ENCODE results near the gene PCMT1.
A peak's percentile ranks its signal among the peaks of the same experiment; 100 is the strongest.
"Not testable (repeated sequence)": the region's sequence is repeated elsewhere in the genome, so short reads cannot be mapped to it uniquely, and the experiment has no call there.

PCMT1 gene

DNA sequence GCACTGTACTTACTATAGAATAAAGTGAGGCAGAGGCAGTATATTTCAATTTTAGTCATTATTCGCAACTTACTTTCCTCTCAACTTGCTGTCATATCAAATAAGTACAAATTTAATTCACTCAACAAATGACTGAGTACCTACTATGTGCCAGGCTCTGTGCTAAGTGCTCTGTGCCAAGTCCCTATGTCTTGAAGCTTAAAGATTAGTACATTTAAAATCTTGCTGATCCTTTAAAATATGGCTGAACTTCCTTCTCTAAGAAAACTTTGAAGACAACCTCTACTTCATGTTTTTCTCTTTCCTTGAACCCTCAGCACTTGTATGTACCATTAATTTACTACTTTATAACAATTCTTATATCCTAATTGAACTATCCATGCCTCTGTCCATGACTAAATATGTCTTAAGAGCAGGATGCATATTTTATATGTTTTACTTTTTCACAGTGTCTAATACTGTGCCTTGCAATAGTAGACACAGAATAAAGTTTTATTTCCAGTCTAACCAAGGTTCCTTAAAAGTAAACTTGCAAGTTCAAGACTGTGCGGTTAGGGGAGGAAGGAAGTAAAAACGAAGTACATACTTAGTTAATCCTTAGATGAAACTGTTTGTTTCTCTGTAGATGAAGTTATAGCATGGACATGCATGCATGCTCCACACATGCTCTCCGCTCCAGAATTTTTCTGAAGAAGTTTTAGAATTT lies 21.6 kb upstream of the PCMT1 start:
- H3K36me3 ChIP-seq (ENCODE audit: control insufficient read depth, insufficient read depth, low read length) = no peaks in the 10 kb centered on the region
- no peaks in the 10 kb centered on the region for H3K27me3 ChIP-seq (ENCODE audit: control insufficient read depth, insufficient read depth, low read length)
- no peak overlapping the region for H3K4me3 ChIP-seq (ENCODE audit: low read length)
- peaks cover 3% of the 10 kb centered on the region for H3K4me1 ChIP-seq (ENCODE audit: control insufficient read depth, insufficient read depth, low read length)
- H3K9me3 ChIP-seq (ENCODE audit: control insufficient read depth, low read length) = no peaks in the 10 kb centered on the region
- no peak overlapping the region for H3K9ac ChIP-seq (ENCODE audit: low read length)

DNA sequence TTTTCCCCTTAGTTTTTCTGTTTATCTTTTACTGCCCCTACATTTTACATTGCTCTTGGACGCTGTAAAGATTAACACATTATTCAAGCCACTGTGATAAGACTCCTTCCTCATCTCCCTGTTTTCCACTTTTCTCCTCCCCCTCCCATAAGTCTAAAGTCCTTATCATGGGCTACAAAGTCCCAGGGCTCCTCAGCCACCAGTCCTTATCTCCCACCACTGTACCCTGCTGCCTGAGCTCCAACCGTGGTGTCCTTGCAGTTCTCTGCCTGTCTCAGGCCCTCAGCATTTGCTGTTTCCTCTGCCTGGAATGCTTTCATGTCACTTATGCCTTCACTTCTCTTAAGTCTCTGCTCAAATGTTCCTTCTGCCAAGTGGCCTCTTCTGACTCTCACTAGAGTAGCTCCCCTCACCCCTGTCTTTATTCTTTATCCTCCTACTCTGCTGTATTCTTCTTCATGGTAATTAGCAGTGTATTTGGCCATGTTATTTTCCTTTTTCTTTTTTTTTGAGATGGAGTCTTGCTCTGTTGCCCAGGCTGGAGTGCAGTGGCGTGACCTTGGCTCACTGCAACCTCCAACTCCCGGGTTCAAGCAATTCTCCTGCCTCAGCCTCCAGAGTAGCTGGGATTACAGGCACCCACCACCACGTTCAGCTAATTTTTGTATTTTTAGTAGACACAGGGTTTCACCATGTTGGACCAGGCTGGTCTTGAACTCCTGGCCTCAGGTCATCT lies 20.9 kb upstream of the PCMT1 start:
- Histone ChIP-seq H3K27me3 (ENCODE audit: control insufficient read depth, insufficient read depth, low read length) (no peaks in the 10 kb centered on the region), H3K4me3 (ENCODE audit: low read length) (no peak overlapping the region), H3K9me3 (ENCODE audit: control insufficient read depth, low read length) (no peaks in the 10 kb centered on the region), H3K9ac (ENCODE audit: low read length) (no peak overlapping the region), H3K4me1 (ENCODE audit: control insufficient read depth, insufficient read depth, low read length) (peaks cover 3% of the 10 kb centered on the region), H3K36me3 (ENCODE audit: control insufficient read depth, insufficient read depth, low read length) (no peaks in the 10 kb centered on the region)

DNA sequence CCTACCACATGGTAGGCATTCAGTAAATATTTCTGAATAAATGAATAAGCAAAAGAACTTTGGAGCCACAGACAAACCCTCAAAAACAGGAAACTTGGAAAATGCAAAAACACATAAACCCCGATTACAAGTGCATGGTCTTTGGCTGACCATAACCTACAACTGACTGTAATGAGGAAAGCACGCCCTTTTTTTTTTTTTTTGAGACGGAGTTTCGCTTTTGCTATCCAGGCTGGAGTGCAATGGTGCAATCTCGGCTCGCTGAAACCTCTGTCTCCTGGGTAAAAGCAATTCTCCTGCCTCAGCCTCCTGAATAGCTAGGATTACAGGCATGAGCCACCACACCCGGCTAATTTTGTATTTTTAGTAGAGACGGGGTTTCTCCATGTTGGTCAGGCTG lies 19.7 kb upstream of the PCMT1 start:
- H3K4me1 ChIP-seq (ENCODE audit: control insufficient read depth, insufficient read depth, low read length) = no peaks in the 10 kb centered on the region
- H3K27me3 ChIP-seq (ENCODE audit: control insufficient read depth, insufficient read depth, low read length) = no peaks in the 10 kb centered on the region
- H3K36me3 ChIP-seq (ENCODE audit: control insufficient read depth, insufficient read depth, low read length) = no peaks in the 10 kb centered on the region
- H3K9me3 ChIP-seq (ENCODE audit: control insufficient read depth, low read length) = no peaks in the 10 kb centered on the region
- H3K9ac ChIP-seq (ENCODE audit: low read length) = no peak overlapping the region
- H3K4me3 ChIP-seq (ENCODE audit: low read length) = no peak overlapping the region

DNA sequence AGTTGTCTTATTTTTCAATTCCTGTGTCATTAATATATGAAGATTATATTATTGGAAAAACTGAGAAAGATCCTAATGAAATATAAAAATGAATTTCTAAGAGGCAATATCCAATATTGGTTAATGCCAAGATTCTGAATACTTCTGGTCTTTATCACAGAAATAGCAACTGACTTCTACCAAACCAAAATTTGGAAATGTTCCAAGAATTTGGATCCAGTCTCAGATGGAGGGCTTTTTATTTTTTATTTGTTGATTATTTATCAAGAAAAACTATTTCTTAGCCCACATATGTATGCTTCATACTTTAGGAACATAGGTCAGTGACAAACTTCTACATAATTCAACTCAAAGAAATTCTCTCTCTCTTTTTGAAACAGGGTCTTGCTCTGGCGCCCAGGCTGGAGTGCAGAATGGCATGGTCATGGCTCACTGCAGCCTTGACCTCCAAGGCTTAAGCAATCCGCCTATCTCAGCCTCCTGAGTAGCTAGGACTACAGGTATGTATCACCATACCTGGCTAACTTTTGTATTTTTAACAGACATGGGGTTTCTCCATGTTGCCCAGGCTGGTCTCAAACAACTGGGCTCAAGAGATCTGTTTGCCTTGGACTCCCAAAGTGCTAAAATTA lies 16.3 kb upstream of the PCMT1 start:
- H3K9ac ChIP-seq (ENCODE audit: low read length) = no peak overlapping the region
- no peaks in the 10 kb centered on the region for H3K4me1 ChIP-seq (ENCODE audit: control insufficient read depth, insufficient read depth, low read length)
- H3K4me3 ChIP-seq (ENCODE audit: low read length) = no peak overlapping the region
- H3K36me3 ChIP-seq (ENCODE audit: control insufficient read depth, insufficient read depth, low read length) = no peaks in the 10 kb centered on the region
- H3K9me3 ChIP-seq (ENCODE audit: control insufficient read depth, low read length) = no peaks in the 10 kb centered on the region
- no peaks in the 10 kb centered on the region for H3K27me3 ChIP-seq (ENCODE audit: control insufficient read depth, insufficient read depth, low read length)

DNA sequence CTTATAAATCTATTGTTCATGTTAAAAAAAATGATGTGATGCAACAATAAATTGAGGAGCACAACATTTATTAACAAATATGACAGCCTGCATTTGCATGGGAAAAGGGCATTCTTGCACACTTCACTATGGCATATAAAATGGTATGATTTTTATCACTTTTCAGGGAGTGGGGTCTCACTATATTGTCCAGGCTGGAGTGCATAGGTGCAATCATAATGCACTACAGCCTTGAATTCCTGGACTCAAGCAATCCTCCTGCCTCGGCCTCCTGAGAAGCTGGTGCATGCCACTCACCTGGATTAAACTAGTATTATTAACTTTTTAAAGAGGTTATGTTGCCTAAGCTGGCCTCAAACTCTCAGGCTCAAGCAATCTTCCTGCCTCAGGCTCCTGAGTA lies 14.6 kb upstream of the PCMT1 start:
- H3K36me3 ChIP-seq (ENCODE audit: control insufficient read depth, insufficient read depth, low read length) = no peaks in the 10 kb centered on the region
- no peak overlapping the region for H3K4me3 ChIP-seq (ENCODE audit: low read length)
- no peaks in the 10 kb centered on the region for H3K9me3 ChIP-seq (ENCODE audit: control insufficient read depth, low read length)
- H3K27me3 ChIP-seq (ENCODE audit: control insufficient read depth, insufficient read depth, low read length) = no peaks in the 10 kb centered on the region
- no peak overlapping the region for H3K9ac ChIP-seq (ENCODE audit: low read length)
- no peaks in the 10 kb centered on the region for H3K4me1 ChIP-seq (ENCODE audit: control insufficient read depth, insufficient read depth, low read length)

DNA sequence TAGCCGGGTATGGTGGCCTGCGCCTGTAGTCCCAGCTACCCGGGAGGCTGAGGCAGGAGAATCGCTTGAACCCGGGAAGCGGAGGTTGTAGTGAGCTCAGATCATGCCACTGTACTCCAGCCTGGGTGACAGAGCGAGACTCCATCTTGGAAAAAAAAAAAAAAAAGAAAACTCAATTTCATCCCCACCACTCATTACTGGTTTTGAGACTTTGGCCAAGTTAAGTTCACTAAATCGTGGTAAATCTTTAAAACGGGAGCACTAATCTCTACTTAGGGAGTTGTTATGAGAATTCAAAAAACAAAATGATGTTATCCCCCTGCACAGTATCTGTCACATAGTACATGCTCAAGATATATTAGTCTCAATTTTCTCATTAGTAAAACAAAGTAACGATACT lies 4.3 kb upstream of the PCMT1 start:
- not testable (repeated sequence) for H3K4me1 ChIP-seq (ENCODE audit: control insufficient read depth, insufficient read depth, low read length); H3K27me3 ChIP-seq (ENCODE audit: control insufficient read depth, insufficient read depth, low read length); H3K9me3 ChIP-seq (ENCODE audit: control insufficient read depth, low read length); H3K36me3 ChIP-seq (ENCODE audit: control insufficient read depth, insufficient read depth, low read length)
- peak overlapping the region; percentile 79 for H3K9ac ChIP-seq (ENCODE audit: low read length)
- H3K4me3 ChIP-seq (ENCODE audit: low read length) = peak overlapping the region; percentile 83

DNA sequence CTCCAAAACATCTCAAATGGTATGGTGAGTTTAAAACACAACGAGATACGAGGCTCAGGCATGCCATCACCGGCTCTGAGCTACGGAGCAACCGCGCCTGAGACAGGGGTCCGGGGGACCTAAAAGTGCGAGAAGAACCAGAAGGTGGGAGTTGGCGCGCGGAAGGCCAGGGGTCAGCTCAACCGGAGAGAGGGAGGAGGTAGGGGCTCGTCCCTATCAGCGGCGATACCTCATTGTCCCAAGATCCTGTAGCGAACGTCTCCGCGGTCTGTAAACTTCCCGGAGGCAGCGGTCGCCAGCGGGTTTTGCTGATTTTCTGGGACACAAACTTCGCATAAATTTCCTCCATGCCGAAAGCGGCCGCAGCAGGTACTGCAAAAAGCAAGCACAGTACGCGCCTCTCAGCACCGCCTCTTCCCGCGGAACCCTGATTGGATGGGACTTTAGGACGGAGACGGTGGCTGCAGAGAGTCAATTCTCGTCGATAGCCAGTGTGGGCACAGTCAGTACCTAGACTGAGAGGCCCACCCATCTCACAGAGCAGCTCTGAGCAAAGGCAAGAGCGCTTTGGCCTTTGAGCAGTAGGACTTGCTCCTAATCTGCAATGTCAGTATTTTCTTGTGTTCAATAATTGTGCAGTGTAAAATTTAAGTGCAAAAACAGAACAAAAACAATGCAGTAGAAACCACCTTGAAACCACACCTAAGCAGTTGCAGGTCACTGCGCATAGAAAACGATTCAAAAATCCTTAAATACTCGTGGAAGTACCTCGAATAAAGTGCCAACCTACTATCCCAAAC lies 3.2 kb upstream of the PCMT1 start, which contains the start of gene NUP43:
NUP43 (minus strand) TSS at position 383 of the 800 bp plus-strand sequence; CDS start at position 349, 34 bp downstream.
- H3K9ac ChIP-seq (ENCODE audit: low read length) = peak within 1 kb of the TSS; percentile 79
- H3K4me3 ChIP-seq (ENCODE audit: low read length) = peak within 1 kb of the TSS; percentile 83
- no peaks in the 10 kb centered on the region for H3K27me3 ChIP-seq (ENCODE audit: control insufficient read depth, insufficient read depth, low read length)
- H3K4me1 ChIP-seq (ENCODE audit: control insufficient read depth, insufficient read depth, low read length) = peaks cover 14% of the 10 kb centered on the region
- H3K9me3 ChIP-seq (ENCODE audit: control insufficient read depth, low read length) = no peaks in the 10 kb centered on the region
- H3K36me3 ChIP-seq (ENCODE audit: control insufficient read depth, insufficient read depth, low read length) = no peaks in the 10 kb centered on the region

DNA sequence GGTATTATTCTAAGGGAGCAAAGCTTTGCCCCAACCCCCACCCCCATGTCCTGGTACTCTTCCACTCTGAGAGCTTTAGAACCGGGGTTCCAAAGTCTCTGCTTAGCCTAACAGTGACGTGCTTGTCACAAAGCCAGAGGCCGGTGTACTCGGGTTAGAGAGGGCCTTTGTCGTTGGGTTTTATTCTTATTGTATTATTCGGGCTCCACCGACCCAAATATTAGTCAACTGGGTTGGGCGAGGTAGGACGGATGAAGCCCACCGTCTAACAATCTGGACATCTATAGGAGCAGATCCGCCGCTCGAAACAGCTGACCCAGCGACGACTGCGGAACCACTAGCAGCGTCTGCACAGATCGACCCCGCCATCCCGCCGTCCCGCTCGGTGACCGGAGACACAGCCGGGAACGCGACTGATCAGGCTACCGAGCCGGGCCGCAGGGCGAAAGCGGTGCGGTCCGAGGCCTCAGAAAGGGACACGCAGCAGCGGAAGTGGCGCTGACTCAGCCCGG lies 403 bp upstream of the PCMT1 start:
- not testable (repeated sequence) for H3K4me3 ChIP-seq (ENCODE audit: low read length); H3K27me3 ChIP-seq (ENCODE audit: control insufficient read depth, insufficient read depth, low read length); H3K9me3 ChIP-seq (ENCODE audit: control insufficient read depth, low read length); H3K36me3 ChIP-seq (ENCODE audit: control insufficient read depth, insufficient read depth, low read length)
- Histone ChIP-seq H3K4me1 (ENCODE audit: control insufficient read depth, insufficient read depth, low read length) (peaks cover 14% of the 10 kb centered on the region), H3K9ac (ENCODE audit: low read length) (peak overlapping the region; percentile 87)

DNA sequence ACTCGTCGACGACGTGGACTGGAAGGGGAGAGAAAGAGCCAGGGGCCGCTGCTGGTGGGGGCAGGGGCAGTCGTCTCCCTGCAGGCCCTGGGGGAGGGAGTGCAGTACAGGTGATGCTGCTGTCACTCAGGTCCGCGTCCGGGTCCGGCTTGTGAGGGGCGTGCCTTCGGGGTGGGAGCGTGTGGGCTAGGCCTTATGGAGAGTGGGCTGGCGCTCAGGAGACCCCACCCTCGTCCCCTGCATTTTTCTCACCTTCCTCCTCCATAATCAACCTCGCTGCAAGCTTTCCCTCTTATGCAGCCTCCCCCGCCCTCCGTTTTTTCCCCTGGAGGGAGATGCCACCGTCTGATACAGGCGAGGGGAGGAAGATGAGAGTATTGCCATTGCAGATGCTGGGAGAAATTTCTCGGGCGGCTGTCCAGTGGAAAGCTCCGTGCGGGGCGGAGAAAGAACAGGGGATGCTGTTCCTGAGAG lies 632 bp downstream of the PCMT1 start:
- Histone ChIP-seq H3K36me3 (ENCODE audit: control insufficient read depth, insufficient read depth, low read length) (no peaks in the 10 kb centered on the region), H3K27me3 (ENCODE audit: control insufficient read depth, insufficient read depth, low read length) (no peaks in the 10 kb centered on the region), H3K4me3 (ENCODE audit: low read length) (peak overlapping the region; percentile 80), H3K9me3 (ENCODE audit: control insufficient read depth, low read length) (no peaks in the 10 kb centered on the region), H3K4me1 (ENCODE audit: control insufficient read depth, insufficient read depth, low read length) (peaks cover 14% of the 10 kb centered on the region), H3K9ac (ENCODE audit: low read length) (peak overlapping the region; percentile 87)

DNA sequence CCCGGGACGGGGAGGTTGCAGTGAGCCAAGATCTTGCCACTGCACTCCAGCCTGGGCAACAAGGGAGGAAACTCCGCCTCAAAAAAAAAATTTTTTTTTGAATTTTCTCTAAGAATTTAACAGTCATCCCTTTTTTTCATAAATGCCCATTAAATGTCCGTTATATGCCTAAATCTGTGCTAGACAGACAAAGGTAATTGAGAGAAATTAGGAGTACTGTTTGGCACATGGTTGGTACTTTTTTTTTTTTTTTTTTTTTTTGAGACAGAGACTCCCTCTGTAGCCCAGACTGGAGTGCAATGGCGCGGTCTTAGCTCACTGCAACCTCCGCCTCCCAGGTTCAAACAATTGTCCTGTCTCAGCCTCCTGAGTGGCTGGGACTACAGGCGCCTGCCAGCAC lies 1.7 kb downstream of the PCMT1 start:
- Histone ChIP-seq H3K4me1 (ENCODE audit: control insufficient read depth, insufficient read depth, low read length) (peaks cover 7% of the 10 kb centered on the region), H3K9ac (ENCODE audit: low read length) (no peak overlapping the region), H3K36me3 (ENCODE audit: control insufficient read depth, insufficient read depth, low read length) (no peaks in the 10 kb centered on the region), H3K9me3 (ENCODE audit: control insufficient read depth, low read length) (no peaks in the 10 kb centered on the region), H3K27me3 (ENCODE audit: control insufficient read depth, insufficient read depth, low read length) (no peaks in the 10 kb centered on the region), H3K4me3 (ENCODE audit: low read length) (no peak overlapping the region)

DNA sequence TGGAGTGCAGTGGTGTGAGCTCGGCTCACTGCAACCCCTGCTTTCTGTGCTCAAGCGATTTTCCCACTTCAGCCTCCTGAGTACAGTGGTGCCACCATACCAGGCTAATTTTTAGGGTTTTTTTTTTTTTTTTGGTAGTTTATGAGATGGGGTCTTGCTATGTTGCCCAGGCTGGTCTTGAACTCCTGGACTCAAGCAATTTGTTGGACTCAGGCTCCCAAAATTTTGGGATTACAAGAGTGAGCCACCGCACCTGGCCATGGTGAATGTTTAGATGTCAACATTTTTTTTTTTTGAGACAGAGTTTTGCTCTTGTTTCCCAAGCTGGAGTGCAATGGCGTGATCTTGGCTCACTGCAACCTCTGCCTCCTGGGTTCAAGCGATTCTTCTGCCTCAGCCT lies 2.4 kb downstream of the PCMT1 start:
- not testable (repeated sequence) for H3K9ac ChIP-seq (ENCODE audit: low read length)

More for the DNA sequence above, 2.4 kb downstream of the PCMT1 start:
- not testable (repeated sequence) for H3K9me3 ChIP-seq (ENCODE audit: control insufficient read depth, low read length); H3K4me1 ChIP-seq (ENCODE audit: control insufficient read depth, insufficient read depth, low read length); H3K27me3 ChIP-seq (ENCODE audit: control insufficient read depth, insufficient read depth, low read length); H3K36me3 ChIP-seq (ENCODE audit: control insufficient read depth, insufficient read depth, low read length); H3K4me3 ChIP-seq (ENCODE audit: low read length)

Data from mucosa of stomach (tissue), 1 donor.